ENCODE measurements around the gene FOXD4L3. TPM values are rescaled to one million over a fixed set of nuclear protein-coding genes. Genes with fewer than 3 reads are reported as not detected.
"Not testable (repeated sequence)": the region's sequence is repeated elsewhere in the genome, so short reads cannot be mapped to it uniquely, and the experiment has no call there.

The FOXD4L3 gene
- total RNA-seq (2014; rRNA removed; shearing (Covaris generic)): not detected in 2 replicates

DNA sequence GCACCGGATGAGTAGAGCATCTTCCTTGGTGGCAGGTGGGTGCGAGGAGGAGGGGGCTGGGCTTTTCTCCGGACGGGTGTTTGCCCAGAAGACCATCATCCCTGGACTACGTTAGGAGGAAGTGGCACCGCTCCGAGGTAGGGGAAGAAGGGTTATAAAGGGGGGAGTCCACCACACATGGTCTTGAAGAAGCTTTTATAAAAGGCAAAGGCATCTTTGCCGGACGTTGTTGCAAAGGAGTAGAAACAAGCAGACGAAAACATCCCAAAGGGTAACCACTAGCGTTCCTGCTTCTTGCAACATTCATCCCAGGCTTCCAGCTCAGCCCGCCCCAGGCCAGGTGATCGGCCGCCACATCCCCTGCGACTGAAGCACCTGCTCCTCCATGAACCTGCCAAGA, at the start of gene FOXD4L3:
FOXD4L3 (plus strand) TSS at position 301 of the 400 bp plus-strand sequence; CDS start at position 386, 85 bp downstream.
- not testable (repeated sequence) for DNase-seq (ENCODE audit: low read depth)

GRCh38 chr9:68281041-68281440, 21.6 kb upstream of the FOXD4L3 start:
- not testable (repeated sequence) for DNase-seq (ENCODE audit: low read depth)

DNA sequence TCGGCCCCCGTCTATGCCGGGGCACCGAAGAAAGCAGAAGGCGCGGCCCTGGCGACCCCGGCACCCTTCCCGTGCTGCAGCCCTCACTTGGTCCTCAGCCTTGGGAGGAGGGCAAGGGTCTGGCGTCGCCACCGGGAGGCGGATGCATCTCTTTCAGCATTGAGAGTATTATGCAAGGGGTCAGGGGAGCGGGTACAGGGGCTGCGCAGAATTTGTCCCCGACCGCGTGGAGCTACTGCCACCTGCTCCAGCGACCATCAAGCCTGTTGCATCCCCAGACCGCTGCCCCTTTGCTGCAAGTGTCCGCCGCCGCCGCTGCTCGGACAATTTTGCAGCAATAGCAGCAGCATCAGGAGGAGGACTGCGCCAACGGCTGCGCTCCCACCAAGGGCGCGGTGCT, 1.1 kb downstream of the FOXD4L3 start:
- DNase-seq (ENCODE audit: low read depth): not testable (repeated sequence)

- DNase-seq (ENCODE audit: low read depth): not testable (repeated sequence)
Observed at GRCh38 chr9:68304212-68304611, 1.5 kb downstream of the FOXD4L3 start.

DNA sequence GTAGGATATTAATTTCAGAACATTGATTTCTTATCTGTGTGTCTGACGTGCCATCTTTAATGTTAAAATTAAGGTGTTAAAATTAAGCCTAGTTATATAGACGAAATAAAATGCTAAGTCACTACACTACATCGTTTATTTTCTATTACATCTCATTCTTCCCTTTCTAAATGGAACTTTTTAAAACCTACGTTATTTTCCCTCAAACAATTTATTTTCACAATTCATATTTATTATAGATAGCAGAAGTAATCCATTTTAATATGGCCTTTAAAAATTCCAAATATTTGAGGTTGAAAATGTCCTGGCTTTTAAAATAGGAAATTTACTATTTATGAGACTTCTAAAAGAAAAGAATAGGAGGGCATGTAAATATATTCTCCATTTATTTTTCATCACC, 2.1 kb downstream of the FOXD4L3 start:
- not testable (repeated sequence) for DNase-seq (ENCODE audit: low read depth)

- DNase-seq (ENCODE audit: low read depth): not testable (repeated sequence)
Observed at GRCh38 chr9:68305680-68306285, 3.1 kb downstream of the FOXD4L3 start.

GRCh38 chr9:68306391-68306964, 3.8 kb downstream of the FOXD4L3 start:
- not testable (repeated sequence) for DNase-seq (ENCODE audit: low read depth)

GRCh38 chr9:68307127-68307526, 4.5 kb downstream of the FOXD4L3 start:
- not testable (repeated sequence) for DNase-seq (ENCODE audit: low read depth)

DNA sequence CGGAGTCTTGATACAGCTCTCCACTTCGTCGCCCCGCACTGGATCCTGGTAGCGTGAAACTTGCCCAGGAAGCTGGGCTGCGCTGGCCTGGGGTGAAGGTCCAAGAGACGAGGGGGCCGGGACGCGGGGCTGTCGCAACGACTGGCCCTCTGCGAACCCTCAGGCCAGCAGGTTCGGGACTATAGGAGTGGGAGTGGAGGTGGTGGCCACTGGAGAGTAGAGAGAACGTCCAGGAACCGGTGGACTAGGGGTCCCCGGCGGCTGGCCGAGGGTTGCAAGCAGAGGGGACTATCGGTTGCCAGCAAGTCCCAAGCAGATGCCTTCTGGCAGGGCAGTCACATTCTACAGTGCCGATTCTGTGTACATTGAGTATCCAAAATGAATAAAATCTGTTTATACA, 5.0 kb downstream of the FOXD4L3 start:
- not testable (repeated sequence) for DNase-seq (ENCODE audit: low read depth)

DNA sequence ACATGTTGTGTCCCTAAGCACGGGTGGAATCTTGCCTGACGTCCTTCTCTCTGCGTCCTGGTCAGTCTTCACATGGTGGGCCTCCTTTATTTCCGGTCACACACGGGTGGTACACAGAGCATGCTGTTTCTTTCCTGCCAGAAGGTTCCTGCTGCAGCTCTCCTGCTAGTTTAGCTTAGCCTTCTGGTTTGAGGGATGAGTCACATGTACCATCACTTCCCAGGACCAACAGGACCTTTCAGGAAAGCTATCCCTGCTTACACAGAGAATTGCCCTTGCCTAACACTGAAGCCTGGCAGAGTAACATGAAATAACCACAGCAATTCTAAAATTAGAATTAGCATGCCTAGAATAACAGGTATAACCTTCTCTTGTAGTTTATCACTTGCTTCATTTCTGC, 8.5 kb downstream of the FOXD4L3 start:
- not testable (repeated sequence) for DNase-seq (ENCODE audit: low read depth)

DNA sequence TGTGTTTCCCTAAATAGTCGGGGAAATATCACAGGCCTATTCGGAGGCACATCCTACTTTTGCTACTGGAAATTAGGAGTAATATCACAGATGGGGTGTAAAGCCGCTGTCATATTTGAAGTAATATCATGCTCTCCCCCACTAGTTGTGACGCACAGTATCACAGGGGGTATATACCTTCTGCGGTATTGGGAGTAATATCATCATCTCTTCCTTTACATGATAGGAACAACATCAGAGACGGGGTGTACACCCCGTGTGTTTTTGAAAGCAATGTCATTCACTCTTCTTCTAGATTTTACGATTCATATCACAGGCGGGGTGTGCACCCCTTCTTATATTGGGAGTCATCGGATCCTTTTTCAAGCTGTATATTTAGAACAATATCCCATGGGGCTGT, 15.5 kb downstream of the FOXD4L3 start:
- DNase-seq (ENCODE audit: low read depth): not testable (repeated sequence)

GRCh38 chr9:68323749-68324148, 21.1 kb downstream of the FOXD4L3 start:
- not testable (repeated sequence) for DNase-seq (ENCODE audit: low read depth)

GRCh38 chr9:68324518-68324917, 21.9 kb downstream of the FOXD4L3 start:
- DNase-seq (ENCODE audit: low read depth): not testable (repeated sequence)

DNA sequence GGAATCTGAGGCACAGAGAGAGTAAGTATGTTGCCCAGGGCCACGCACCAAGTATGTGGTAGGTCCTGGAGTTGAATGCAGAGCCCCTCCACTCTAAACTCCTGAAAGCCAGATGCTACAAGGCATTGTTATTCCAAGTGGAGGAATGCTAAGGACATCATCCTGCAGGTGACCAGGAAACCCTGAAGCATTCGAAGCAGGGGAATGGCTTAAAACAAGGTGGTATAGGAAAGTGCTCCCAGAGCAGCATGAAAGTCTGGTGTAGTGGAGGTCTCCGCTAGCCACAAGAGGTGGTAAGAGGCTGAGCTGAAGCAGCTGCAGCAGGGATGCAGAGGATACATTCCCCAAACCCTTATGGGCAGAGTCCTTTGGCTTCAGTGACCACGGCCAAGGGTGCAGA, 26.4 kb downstream of the FOXD4L3 start:
- DNase-seq (ENCODE audit: low read depth): not testable (repeated sequence)

GRCh38 chr9:68330531-68331173, 28.0 kb downstream of the FOXD4L3 start:
- DNase-seq (ENCODE audit: low read depth): not testable (repeated sequence)

DNA sequence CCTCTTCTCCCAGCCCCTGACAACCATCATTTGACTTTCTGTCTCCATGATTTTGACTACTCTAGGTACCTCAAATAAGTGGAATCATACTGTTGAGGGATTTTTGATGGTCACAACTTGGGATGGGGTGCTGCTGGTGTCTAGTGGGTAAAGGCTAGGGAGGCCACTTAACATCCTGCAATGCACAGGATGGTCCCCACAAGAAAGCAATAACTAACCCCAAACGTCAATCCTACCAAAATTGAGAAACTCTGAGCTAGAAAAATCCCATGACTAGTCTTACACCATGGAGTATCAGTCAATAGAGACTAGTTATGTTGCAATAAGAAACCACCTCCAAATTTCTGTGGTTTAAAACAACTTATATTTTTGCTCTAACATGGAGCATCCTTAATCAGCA, 29.5 kb downstream of the FOXD4L3 start:
- not testable (repeated sequence) for DNase-seq (ENCODE audit: low read depth)

DNA sequence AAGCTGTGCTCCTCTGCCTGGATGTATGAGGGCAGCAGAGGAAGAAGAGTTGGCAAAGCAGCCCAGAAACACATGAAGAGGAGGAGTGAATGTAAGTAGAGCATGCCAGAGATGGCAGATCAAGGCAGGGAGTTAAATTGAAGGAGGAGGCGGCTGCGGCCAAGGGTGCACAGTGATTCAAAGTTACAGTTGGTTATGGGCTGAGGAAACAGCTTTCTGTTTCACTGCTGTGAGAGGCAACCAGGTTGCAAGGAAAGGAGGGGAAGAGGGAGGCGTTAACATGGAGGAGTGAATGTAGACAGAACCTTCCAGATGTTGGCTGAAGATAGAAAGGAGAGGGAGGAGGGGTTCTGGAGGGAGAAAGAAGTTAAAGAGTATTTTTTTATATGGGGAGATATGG, 33.3 kb downstream of the FOXD4L3 start:
- DNase-seq (ENCODE audit: low read depth): not testable (repeated sequence)

DNA sequence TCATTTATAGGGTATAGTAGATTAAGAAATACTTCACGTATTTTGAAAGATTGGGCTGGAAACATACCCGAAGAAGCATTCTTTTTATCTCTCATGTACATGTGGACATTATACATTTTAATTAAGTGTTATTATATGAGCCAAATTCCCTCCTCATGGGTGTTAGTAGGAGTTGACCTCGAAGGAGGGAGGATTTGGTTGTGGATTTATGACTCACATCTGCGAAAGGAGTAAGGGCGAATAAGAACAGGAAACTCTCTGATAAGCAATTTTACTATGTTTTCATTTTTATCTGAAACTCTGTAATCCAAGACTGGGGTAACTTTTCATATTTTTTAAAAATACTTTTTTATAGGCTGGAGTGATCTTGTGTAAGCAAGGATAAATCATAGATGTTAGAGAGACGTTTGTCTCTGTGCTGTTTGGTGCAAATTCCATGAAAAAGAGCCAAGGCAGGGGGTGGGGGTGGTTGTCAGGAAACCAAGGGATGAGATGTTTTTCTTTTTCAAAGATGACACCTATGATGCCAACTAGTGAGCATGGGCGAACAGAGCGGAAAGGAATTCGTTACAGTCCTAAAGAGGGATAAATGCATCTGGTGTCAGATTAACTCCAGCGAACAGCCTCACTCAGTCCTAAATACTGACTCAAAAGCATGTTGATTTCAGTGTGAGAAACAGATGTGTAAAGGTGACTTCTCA, 34.1 kb downstream of the FOXD4L3 start:
- peak; percentile 15 for DNase-seq (ENCODE audit: low read depth)

- DNase-seq (ENCODE audit: low read depth): not testable (repeated sequence)
Observed at GRCh38 chr9:68338000-68338399, 35.3 kb downstream of the FOXD4L3 start.

- DNase-seq (ENCODE audit: low read depth): not testable (repeated sequence)
Observed at GRCh38 chr9:68342265-68343025, 39.8 kb downstream of the FOXD4L3 start.

GRCh38 chr9:68343242-68343641, 40.6 kb downstream of the FOXD4L3 start:
- DNase-seq (ENCODE audit: low read depth): not testable (repeated sequence)
